Liver (tissue), 9 donors: ENCODE measurements around the gene ZNF260. TPM values are rescaled to one million over a fixed set of nuclear protein-coding genes. Genes with fewer than 3 reads are reported as not detected.

Experiments
- DNase-seq: peaks from one replicate; pipeline ENCODE4 v3.0.0-alpha.2; 2017; ENCODE audit warnings: low spot score
- H3K27ac ChIP-seq, 2 donors: one replicate each; pipeline ENCODE4 v1.7.0; 2013; ENCODE audit warnings: inconsistent platforms in 2 of 2, low read length in 2 of 2, control low read depth in 1 of 2, low read depth in 1 of 2, mild to moderate bottlenecking in 1 of 2
- H3K27me3 ChIP-seq, 4 donors: one replicate each; pipeline versions ENCODE4 v1.6.1 to v1.7.0; 2013; ENCODE audit warnings: low read length in 3 of 4, inconsistent platforms in 1 of 4, mild to moderate bottlenecking in 1 of 4, moderate library complexity in 1 of 4; ENCODE audit not compliant: control insufficient read depth in 4 of 4, insufficient read depth in 4 of 4
- H3K36me3 ChIP-seq, 4 donors: one replicate each; pipeline versions ENCODE4 v1.6.1 to v1.7.0; 2013; ENCODE audit warnings: low read length in 3 of 4, mild to moderate bottlenecking in 3 of 4, low read depth in 1 of 4, moderate library complexity in 1 of 4; ENCODE audit not compliant: control insufficient read depth in 4 of 4, insufficient read depth in 3 of 4
- H3K4me1 ChIP-seq, 4 donors: one replicate each; pipeline versions ENCODE4 v1.6.1 to v1.7.0; 2013; ENCODE audit warnings: low read length in 3 of 4, mild to moderate bottlenecking in 3 of 4, moderate library complexity in 1 of 4; ENCODE audit not compliant: control insufficient read depth in 4 of 4, insufficient read depth in 4 of 4
- H3K4me3 ChIP-seq, 3 donors: one replicate each; pipeline versions ENCODE4 v1.6.1 to v1.7.0; 2013; ENCODE audit warnings: low read length in 3 of 3, control low read depth in 1 of 3, low read depth in 1 of 3, mild to moderate bottlenecking in 1 of 3
- H3K9ac ChIP-seq, 2 donors: one replicate each; pipeline ENCODE4 v1.7.0; 2013; ENCODE audit warnings: low read length in 2 of 2, mild to moderate bottlenecking in 2 of 2, moderate library complexity in 2 of 2, control low read depth in 1 of 2, low read depth in 1 of 2
- H3K9me3 ChIP-seq, 4 donors: one replicate each; pipeline versions ENCODE4 v1.6.1 to v1.7.0; 2013; ENCODE audit warnings: low read length in 3 of 4; ENCODE audit not compliant: control insufficient read depth in 4 of 4
- EGR1 ChIP-seq, 2 donors: IDR thresholded peaks; 2 replicates each; pipeline ENCODE4 v1.6.1; 2016 to 2018; ENCODE audit warnings: antibody characterized with exemption in 2 of 2, low read depth in 2 of 2
- FOXA1 ChIP-seq: IDR thresholded peaks from 2 replicates; pipeline ENCODE4 v1.6.1; 2016; ENCODE audit warnings: antibody characterized with exemption
- FOXA2 ChIP-seq: IDR thresholded peaks from 2 replicates; pipeline ENCODE4 v1.6.1; 2016; ENCODE audit warnings: antibody characterized with exemption
- GABPA ChIP-seq, 2 donors: IDR thresholded peaks in 1 of 2; conservative IDR thresholded peaks in 1 of 2; 2 replicates each; pipeline ENCODE4 v1.6.1; 2016; ENCODE audit warnings: antibody characterized with exemption in 2 of 2, mild to moderate bottlenecking in 1 of 2, moderate library complexity in 1 of 2
- HNF4A ChIP-seq, 2 donors: conservative IDR thresholded peaks; 2 replicates each; pipeline ENCODE4 v1.6.1; 2016; ENCODE audit warnings: antibody characterized with exemption in 2 of 2, mild to moderate bottlenecking in 2 of 2
- HNF4G ChIP-seq: IDR thresholded peaks from 2 replicates; pipeline ENCODE4 v1.6.1; 2016; ENCODE audit warnings: antibody characterized with exemption
- JUND ChIP-seq, 2 donors: IDR thresholded peaks; 2 replicates each; pipeline ENCODE4 v1.6.1; 2016; ENCODE audit warnings: antibody characterized with exemption in 2 of 2
- NR2F2 ChIP-seq: IDR thresholded peaks from 2 replicates; pipeline ENCODE4 v1.6.1; 2016; ENCODE audit warnings: antibody characterized with exemption
- RAD21 ChIP-seq, 2 donors: IDR thresholded peaks; 2 replicates each; pipeline ENCODE4 v1.6.1; 2016; ENCODE audit warnings: antibody characterized with exemption in 2 of 2, mild to moderate bottlenecking in 2 of 2
- RXRA ChIP-seq, 2 donors: IDR thresholded peaks; 2 replicates each; pipeline ENCODE4 v1.6.1; 2017 to 2018; ENCODE audit warnings: antibody characterized with exemption in 2 of 2, mild to moderate bottlenecking in 1 of 2
- SP1 ChIP-seq: IDR thresholded peaks from 2 replicates; pipeline ENCODE4 v1.6.1; 2018; ENCODE audit warnings: antibody characterized with exemption, mild to moderate bottlenecking
- TAF1 ChIP-seq: conservative IDR thresholded peaks from 2 replicates; pipeline ENCODE4 v1.6.1; 2016; ENCODE audit warnings: antibody characterized with exemption, mild to moderate bottlenecking
- YY1 ChIP-seq: IDR thresholded peaks from 2 replicates; pipeline ENCODE4 v1.6.1; 2016; ENCODE audit warnings: antibody characterized with exemption, mild to moderate bottlenecking
- WGBS: extraction: QIAGEN DNeasy Blood & Tissue Kit; methylation state at CpG from one replicate; pipeline ENCODE4 v1.1.7; 2013; 5-methylcytosine and 5-hydroxymethylcytosine counted together
- polyA plus RNA-seq, 2 donors: library from polyadenylated mRNA; stranded (reverse) in 1 of 2; unstranded in 1 of 2; fragments of 200-250 nt in 1 of 2; fragments of >200 nt in 1 of 2; fragmentation: Nextera tagmentation in 1 of 2; extraction: Ambion mirVana in 1 of 2; gene quantifications; one replicate each; pipeline versions ENCODE4 v1.2.1 to v1.2.3, GENCODE V29; 2013 to 2015
- total RNA-seq, 2 donors: library from RNA; depleted of rRNA; stranded (reverse); fragments of >200 nt; gene quantifications; one replicate each; pipeline ENCODE4 v1.2.3, GENCODE V29; 2014
- TF ChIP-seq, protein P1 (sequence below): IDR thresholded peaks from 2 replicates; pipeline ENCODE4 v1.6.1; 2016; ENCODE audit warnings: antibody characterized with exemption, mild to moderate bottlenecking
- TF ChIP-seq, protein P2 (sequence below): IDR thresholded peaks from 2 replicates; pipeline ENCODE4 v1.6.1; 2016; ENCODE audit warnings: antibody characterized with exemption
- TF ChIP-seq, protein P3 (sequence below): fragments of 150-350 bp; IDR thresholded peaks from 2 replicates; pipeline ENCODE4 v1.5.1; 2017; ENCODE audit warnings: improper control_type of control experiment, low read depth, low read length; ENCODE audit not compliant: missing input control
- TF ChIP-seq, protein P4 (sequence below): IDR thresholded peaks from 2 replicates; pipeline ENCODE4 v1.6.1; 2016; ENCODE audit warnings: antibody characterized with exemption
- TF ChIP-seq, protein P5 (sequence below): IDR thresholded peaks from 2 replicates; pipeline ENCODE4 v1.6.1; 2016; ENCODE audit warnings: antibody characterized with exemption
- donor health status: healthy.
- donor health status: healthy.
- donor health status: healthy.
- donor health status: healthy.
- donor health status: healthy.

ZNF260 gene
- total and polyA plus RNA-seq, 4 donors, result 1.7 to 10.4 (median 5.6) TPM

DNA sequence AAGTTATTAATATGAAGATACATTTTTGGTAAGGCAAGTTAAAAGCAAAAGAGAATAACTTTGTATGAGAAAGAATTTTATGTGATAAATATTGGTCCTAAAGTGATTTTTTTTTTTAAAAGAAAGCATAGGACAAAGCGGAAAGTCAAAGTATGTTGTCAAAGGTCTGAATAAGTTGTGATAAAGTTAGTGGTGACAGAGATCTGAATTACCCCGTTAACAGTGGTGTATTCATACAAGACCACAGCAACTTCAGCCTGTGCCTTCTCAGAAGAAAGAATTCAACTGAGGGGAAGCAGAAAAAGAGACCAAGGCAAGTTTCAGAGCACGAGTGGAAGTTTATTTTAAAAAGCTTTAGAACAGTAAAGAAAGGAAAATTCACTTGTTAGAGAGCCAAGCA is 19.7 kb downstream of the ZNF260 start:
- no peak for DNase-seq
- no peaks in the 10 kb centered on the region for H3K4me1 ChIP-seq
- H3K9me3 ChIP-seq, result peaks cover 33 to 58% (median 36%) of the 10 kb centered on the region in 4 donors
- no peak overlapping the region for H3K9ac ChIP-seq
- H3K27me3 ChIP-seq, result no peaks in the 10 kb centered on the region
- H3K4me3 ChIP-seq, result no peak overlapping the region
- WGBS, result 88% methylated on average over 3 of the region's 3 CpGs
- no peak overlapping the region for H3K27ac ChIP-seq
- TF ChIP-seq FOXA2 (no peak), JUND (IDR thresholded peaks at IDR 0.05) (no peak), FOXA1 (no peak), YY1 (no peak), EGR1 (IDR thresholded peaks at IDR 0.05; ENCODE audit: low read depth in 2 of 2) (no peak), TAF1 (no peak), RAD21 (IDR thresholded peaks at IDR 0.05) (no peak), HNF4A (conservative IDR thresholded peaks at IDR 0.05) (no peak), GABPA (IDR thresholded peaks at IDR 0.05 in 1 of 2, conservative IDR thresholded peaks at IDR 0.05 in 1 of 2) (no peak), SP1 (no peak), RXRA (IDR thresholded peaks at IDR 0.05) (no peak), NR2F2 (no peak), HNF4G (no peak)
- TF ChIP-seq, protein P1, sequence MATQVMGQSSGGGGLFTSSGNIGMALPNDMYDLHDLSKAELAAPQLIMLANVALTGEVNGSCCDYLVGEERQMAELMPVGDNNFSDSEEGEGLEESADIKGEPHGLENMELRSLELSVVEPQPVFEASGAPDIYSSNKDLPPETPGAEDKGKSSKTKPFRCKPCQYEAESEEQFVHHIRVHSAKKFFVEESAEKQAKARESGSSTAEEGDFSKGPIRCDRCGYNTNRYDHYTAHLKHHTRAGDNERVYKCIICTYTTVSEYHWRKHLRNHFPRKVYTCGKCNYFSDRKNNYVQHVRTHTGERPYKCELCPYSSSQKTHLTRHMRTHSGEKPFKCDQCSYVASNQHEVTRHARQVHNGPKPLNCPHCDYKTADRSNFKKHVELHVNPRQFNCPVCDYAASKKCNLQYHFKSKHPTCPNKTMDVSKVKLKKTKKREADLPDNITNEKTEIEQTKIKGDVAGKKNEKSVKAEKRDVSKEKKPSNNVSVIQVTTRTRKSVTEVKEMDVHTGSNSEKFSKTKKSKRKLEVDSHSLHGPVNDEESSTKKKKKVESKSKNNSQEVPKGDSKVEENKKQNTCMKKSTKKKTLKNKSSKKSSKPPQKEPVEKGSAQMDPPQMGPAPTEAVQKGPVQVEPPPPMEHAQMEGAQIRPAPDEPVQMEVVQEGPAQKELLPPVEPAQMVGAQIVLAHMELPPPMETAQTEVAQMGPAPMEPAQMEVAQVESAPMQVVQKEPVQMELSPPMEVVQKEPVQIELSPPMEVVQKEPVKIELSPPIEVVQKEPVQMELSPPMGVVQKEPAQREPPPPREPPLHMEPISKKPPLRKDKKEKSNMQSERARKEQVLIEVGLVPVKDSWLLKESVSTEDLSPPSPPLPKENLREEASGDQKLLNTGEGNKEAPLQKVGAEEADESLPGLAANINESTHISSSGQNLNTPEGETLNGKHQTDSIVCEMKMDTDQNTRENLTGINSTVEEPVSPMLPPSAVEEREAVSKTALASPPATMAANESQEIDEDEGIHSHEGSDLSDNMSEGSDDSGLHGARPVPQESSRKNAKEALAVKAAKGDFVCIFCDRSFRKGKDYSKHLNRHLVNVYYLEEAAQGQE, result no peak
- TF ChIP-seq, protein P2, sequence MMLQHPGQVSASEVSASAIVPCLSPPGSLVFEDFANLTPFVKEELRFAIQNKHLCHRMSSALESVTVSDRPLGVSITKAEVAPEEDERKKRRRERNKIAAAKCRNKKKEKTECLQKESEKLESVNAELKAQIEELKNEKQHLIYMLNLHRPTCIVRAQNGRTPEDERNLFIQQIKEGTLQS, result no peak
- TF ChIP-seq, protein P3, sequence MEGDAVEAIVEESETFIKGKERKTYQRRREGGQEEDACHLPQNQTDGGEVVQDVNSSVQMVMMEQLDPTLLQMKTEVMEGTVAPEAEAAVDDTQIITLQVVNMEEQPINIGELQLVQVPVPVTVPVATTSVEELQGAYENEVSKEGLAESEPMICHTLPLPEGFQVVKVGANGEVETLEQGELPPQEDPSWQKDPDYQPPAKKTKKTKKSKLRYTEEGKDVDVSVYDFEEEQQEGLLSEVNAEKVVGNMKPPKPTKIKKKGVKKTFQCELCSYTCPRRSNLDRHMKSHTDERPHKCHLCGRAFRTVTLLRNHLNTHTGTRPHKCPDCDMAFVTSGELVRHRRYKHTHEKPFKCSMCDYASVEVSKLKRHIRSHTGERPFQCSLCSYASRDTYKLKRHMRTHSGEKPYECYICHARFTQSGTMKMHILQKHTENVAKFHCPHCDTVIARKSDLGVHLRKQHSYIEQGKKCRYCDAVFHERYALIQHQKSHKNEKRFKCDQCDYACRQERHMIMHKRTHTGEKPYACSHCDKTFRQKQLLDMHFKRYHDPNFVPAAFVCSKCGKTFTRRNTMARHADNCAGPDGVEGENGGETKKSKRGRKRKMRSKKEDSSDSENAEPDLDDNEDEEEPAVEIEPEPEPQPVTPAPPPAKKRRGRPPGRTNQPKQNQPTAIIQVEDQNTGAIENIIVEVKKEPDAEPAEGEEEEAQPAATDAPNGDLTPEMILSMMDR, result no peak
- TF ChIP-seq, protein P4, sequence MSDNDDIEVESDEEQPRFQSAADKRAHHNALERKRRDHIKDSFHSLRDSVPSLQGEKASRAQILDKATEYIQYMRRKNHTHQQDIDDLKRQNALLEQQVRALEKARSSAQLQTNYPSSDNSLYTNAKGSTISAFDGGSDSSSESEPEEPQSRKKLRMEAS, result no peak
- TF ChIP-seq, protein P5, sequence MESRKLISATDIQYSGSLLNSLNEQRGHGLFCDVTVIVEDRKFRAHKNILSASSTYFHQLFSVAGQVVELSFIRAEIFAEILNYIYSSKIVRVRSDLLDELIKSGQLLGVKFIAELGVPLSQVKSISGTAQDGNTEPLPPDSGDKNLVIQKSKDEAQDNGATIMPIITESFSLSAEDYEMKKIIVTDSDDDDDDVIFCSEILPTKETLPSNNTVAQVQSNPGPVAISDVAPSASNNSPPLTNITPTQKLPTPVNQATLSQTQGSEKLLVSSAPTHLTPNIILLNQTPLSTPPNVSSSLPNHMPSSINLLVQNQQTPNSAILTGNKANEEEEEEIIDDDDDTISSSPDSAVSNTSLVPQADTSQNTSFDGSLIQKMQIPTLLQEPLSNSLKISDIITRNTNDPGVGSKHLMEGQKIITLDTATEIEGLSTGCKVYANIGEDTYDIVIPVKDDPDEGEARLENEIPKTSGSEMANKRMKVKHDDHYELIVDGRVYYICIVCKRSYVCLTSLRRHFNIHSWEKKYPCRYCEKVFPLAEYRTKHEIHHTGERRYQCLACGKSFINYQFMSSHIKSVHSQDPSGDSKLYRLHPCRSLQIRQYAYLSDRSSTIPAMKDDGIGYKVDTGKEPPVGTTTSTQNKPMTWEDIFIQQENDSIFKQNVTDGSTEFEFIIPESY, result no peak
- peaks cover 0 to 8% (median 1%) of the 10 kb centered on the region in 4 donors for H3K36me3 ChIP-seq
